ENCODE data around the gene AKAP8L. TPM values are rescaled to one million over a fixed set of nuclear protein-coding genes. Genes with fewer than 3 reads are reported as not detected.

The AKAP8L gene
- total RNA-seq, 4 donors from 2014 or later: 56.3 to 188 (median 80.9) TPM

- no peak for TF ChIP-seq CTCF (IDR thresholded peaks at IDR 0.05; ENCODE audit: low read depth)
Measured at GRCh38 chr19:15371786-15372380, 46.9 kb downstream of the AKAP8L start.

GRCh38 chr19:15371119-15371518 is 47.7 kb downstream of the AKAP8L start:
- no peak for TF ChIP-seq CTCF (IDR thresholded peaks at IDR 0.05; ENCODE audit: low read depth)

GRCh38 chr19:15369594-15369891 is 49.2 kb downstream of the AKAP8L start:
- TF ChIP-seq CTCF (IDR thresholded peaks at IDR 0.05; ENCODE audit: low read depth): no peak

GRCh38 chr19:15368798-15369593 is 49.8 kb downstream of the AKAP8L start:
- TF ChIP-seq CTCF (IDR thresholded peaks at IDR 0.05; ENCODE audit: low read depth): no peak

GRCh38 chr19:15368051-15368632 is 50.6 kb downstream of the AKAP8L start:
- TF ChIP-seq CTCF (IDR thresholded peaks at IDR 0.05; ENCODE audit: low read depth): no peak

- no peak for TF ChIP-seq CTCF (IDR thresholded peaks at IDR 0.05; ENCODE audit: low read depth)
Measured at GRCh38 chr19:15367439-15367838, 51.3 kb downstream of the AKAP8L start.

- TF ChIP-seq CTCF (IDR thresholded peaks at IDR 0.05; ENCODE audit: low read depth): no peak
Measured at GRCh38 chr19:15365264-15365663, 53.5 kb downstream of the AKAP8L start.

Data from subcutaneous adipose tissue (tissue), 4 donors.